ENCODE results near the gene SPRR1A.

Gene SPRR1A

DNA sequence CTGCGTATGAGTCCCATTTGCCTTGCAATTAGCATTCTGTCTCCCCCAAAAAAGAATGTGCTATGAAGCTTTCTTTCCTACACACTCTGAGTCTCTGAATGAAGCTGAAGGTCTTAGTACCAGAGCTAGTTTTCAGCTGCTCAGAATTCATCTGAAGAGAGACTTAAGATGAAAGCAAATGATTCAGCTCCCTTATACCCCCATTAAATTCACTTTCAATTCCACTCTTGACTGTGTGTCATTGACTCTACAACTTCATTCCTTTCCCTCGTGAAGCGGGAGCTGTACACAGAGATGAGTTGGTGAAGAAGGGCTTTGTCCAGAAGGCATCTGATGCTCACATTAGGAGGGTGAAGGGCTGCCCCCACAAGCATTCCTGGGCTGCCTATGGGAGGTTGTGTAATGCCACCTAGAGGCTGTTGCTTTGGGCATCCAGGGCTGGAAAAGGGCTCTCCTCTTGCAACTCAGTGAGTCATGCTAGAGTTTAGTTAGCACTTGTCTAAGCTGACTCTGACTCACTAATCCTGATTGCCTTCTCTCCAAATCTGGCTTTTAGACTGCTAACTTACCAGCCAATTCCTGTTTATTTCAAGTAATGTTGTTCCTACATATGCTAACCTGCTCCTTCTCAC, 48.9 kb downstream of the SPRR1A start:
- no peak for DNase-seq

DNA sequence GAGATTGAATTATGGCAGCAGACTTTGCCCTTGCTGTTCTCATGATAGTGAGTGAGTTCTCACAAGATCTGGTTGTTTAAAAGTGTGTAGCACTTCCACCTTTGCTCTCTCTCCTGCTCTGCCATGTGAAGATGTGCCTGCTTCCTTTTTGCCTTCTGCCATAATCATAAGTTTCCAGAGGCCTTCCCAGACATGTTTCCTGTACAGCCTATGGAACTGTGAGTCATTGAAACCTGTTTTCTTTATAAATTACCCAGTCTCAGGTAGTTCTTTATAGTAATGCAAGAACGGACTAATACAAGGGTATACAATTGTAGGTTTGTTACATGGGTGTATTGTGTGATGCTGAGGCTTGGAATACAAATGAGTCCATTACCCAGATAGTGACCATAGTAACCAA, 51.3 kb downstream of the SPRR1A start:
- no peak for DNase-seq

Measured in NCI-H1048 (cell line).